ENCODE data around the gene TEPSIN.

Gene TEPSIN

DNA sequence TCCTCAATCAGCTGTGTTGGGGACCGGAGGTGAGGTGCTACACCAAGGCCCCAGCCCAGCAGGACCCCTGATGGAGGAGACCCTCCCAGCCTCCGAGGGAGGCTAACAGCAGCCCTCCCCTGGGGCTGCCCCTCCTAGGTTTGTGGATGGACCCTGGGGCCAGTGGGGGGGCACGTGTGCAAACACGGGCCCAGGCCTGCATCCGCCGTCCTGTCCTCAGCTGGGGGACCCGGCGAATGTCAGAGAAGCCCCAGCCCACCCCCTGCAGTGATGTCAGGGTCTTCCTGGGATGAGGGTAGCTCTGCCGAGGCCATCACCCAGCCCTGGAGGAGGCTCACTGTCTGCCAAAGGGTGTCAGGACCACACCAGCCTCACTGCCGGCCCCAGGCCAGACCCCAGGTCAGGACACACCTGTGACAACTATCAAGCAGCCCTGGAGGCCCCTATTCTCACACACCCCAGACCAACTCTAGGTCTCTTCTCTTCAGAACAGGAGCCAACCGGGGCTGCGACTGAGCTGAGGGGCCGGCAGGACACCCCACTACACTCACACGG is 42.8 kb downstream of the TEPSIN start:
- no peak for DNase-seq

DNA sequence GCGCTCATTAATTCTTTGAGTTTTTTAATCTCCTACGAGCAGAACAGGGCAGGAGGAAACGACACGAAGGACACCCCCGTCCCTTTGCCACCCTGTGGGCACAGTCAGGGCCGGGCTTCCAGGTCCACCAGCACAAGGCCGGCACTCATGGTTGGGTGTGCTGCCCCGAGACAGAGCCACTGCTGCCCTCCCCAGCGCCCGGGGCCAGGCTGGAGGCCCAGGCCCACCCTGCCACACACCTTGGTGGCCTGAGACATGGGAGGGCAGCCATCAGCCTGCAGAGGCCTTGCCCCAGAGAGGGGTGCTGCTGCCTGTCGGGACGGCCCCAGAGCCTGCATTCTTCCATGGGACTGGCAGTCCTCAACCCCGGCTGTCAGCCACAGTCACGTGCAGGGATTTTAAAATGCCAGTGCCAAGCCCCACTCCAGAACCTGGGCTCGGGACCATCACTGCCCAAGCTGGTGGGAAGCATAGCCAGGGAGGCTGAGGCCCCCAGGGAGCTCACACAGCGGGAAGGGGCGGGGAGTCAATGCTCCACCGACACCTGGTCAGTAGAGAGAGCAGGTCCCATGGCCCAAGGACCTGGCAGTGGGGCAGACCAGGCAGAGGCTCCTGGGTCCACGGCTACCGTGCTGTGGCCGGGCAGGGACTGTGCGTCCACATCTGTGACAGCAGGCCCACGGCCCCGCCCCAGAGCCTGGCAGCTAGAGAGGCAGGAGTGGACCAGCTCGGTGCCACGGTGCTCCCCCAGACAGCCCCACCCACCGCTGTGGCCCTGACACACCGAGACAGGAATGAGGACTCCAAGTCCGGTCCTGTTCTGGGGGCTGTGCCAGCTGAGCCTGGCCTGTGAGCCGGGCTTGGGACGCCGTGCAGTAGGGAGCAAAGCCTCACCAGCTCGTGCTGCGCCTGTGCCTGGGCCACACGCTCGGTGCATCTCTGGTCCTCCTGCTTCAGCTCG is 43.6 kb downstream of the TEPSIN start:
- no peak for DNase-seq

DNA sequence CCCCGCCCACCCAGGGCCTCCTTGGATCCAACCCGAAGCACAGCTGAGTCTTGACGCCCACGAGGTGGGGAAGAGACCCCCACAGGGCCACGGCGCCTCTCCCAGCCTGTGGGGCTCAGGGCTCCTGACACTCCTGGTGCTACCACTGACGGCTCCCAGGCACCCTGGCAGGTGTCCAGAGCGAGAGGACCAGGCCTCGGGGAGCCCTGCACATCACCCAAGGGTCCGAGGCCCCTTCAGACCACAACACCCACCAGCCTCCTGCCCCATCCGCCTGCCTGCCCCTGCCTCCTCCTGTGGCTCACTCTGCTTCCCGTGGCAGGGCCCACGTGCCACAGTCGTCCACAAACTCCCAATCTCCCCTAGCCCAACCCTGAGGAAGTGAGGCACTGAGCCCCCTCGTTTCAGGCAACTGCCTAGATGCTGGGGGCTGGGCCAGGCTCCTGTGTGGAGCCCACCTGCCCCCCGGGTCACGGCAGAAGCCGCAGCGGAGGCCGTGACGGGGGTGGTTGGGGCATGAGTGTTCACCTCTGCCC is 44.6 kb downstream of the TEPSIN start:
- no peak for DNase-seq

DNA sequence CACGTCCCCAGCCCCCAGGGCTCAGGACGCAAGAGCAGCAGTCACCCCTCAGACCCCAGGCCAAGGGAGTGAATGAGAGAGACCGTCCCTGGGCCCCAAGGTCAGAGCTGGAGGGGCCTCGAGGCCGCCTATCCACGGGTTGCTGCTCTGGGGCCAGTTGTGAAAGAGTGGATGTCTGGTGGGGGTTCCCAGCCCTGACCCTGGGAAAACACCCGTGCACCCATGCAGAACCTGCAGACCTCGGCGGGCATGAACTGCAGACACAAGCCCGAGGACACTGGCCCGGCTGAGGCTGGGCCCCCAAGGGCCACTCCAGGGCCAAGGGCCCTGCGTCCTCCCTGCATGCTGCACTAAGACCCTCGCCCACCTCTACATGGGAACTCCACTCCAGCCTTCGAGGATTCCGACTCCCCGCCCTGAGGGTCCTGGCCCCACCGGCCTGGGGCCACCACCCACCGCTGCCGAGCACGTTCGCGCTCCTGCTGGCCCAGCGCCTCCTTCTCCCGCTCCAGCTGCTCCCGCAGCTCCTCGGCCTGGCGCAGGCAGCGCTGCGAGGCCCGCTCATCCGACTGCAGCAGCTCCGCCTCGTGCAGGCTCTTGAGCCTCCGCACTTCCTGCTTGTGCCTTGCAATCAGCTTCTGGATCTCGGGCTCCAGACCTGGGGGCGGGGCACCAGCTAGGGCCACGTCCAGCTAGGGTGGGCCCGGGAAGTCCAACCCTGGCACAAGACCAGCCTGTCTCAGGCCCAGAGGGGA is 45.2 kb downstream of the TEPSIN start:
- DNase-seq = no peak

DNA sequence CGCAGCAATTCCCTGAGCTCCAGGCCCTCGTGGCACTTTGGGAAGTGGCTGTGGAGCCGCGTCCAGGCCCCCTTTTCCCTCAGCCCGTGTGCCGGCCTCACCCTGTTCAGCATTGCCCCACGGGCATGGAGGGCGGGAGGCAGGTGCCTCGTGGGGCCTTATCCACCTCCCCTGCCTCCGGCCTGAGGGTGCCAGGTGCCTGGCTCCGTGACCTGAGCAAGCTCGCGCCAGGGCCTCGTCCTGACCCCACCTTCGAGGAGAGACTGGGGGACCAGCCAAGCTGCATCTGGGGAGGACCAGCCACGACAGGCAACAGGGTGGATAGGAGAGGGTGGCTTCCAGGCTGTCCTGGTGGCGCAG is 45.8 kb downstream of the TEPSIN start:
- no peak for DNase-seq

DNA sequence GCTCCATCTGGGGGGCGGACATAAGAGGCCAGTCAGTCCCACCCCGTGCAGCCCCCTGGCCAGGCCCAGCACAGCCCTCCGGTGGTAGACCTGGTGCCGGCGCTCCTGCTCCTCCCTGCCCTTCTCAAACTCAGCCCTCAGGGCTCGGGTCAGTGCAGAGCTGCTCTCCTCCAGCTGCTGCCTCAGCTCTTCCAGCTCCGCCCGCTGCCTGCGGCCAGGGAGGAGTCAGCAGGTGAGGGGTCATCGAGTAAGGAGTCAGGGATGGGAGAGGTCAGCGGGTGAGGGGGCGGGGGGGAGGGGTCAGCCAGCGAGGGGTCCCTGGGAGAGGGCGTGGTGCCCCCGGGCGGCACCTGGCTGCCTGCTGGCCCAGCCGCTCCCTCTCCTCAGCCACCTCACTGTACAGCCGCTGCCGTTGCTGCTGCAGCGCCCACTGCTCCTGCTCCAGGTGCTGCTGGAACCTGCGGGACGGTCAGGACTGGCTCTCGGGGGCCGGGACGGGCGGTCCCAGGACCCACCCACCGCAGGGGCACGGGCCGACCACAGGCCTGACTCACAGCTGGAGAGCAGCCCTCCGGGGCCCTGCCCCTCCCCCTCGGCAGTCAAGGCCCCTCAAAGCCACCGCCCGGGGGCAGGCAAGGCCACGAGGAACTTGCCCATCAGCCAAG is 46.3 kb downstream of the TEPSIN start:
- no peak for DNase-seq

DNA sequence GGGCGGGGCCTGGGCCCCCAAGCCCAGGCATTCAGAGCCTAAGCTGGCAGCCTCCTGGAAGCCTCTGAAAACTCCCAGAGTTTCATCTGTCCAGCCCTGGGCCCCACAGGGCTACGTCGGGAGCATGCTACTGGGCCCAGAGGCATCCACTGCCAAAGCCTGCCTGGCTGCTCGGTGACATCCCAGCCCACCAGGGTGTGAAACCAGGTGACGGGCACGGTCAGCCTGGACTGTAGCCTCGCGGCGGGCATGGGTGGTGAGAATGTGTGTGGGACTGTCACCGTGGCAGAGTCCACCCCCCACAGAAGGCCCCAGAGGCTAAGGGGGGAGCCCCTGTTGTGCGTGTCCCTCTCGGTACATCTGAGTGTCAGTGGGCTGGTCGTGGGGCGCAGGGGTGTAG is 47.2 kb downstream of the TEPSIN start:
- no peak for DNase-seq

DNA sequence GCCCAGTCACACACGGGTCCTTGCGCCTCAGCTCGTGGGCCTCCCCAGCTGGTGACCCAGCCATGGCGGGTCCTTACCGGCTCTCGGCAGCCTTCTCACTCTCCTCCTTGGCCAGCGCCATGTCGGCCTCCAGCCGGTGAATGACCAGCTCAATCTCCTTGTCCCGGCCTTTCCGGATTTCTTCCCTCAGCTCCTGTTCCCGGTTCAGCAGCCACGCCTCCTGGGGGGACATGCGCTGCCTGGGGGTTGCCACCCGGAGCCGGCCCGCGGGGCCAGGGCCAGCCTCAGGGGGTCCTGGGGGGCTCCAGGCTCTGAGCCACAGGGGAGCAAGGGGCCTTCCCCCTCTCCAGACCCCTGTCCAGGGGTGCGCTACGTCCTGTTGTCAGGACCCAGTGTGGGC is 47.7 kb downstream of the TEPSIN start:
- no peak for DNase-seq

DNA sequence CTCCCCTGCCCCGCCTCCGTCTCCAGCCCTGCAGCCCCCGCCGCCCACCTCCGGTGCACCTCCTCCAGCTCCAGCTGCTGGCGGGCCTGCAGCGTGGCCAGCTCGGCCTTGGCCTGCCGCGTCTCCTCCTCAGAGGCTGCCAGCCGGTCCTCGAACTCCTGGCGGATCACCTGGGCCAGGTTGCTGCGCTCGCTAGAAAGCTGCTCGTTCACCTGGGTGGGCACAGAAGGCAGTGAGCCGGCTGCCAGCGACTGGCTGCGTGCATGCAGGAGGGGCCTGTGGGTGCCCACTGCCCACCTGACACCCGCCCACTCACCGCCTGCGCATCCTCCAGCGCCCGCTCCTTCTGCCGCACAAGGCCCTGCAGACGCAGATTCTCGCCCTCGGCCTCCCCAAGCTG is 48.3 kb downstream of the TEPSIN start:
- no peak for DNase-seq

DNA sequence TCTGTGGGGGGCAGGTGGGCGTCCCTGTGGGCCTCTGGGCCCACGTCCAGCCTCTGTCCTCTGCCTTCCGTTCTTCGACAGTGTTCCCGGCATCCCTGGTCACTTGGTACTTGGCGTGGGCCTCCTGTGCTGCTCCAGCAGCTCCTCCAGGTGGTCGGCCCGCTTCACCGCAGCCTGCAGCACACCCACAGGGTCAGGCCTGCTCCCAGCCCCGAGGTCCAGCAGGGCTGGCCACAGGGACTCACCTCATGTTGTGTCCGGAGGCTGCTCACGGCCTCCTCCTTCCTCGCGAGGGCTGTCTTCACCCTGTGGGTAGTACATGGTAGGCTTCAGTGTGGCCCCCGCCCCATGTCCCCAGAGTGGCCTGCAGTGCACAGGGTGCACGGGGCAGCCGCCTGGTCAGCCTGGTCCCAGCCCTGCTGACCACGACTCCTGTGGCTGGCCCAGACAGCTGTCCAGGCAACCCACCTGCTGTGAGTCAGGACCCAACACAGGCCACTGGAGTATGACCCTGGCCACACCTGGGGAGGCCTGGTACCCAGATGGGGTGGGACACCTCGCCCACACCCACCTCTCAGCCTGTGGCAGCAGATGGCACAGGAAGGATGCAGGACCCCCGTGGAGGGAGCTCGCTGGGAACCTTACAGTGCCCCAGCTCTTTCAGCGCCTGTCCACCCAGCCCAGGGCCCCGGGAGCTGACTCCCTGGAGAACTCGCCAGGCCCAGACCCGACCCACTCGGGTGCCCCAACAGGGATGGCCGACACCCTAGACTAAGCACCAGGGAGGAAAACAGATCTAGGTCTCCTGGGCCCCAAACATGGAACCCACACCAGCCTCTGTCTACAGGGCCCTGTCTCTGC is 49.0 kb downstream of the TEPSIN start:
- DNase-seq = no peak

DNA sequence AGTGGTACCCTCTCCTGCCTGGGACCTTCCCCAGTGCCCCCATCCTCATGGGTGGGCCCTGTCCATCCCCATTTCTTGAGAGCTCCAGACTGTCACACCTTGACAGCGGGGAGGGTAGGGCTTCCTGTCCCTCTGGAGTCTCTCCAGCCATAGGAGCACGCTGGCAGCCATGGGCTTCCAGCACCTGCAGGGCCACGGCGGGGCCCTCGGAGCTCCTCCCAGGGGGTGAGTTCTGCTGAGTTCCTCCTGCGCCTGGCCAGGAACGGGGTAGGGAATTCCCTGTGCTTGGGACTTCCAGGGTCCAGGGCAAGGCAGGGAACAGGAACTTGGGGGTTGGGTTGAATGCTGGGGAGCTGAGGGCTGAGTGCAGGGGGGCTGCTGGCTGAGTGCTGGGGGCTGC is 49.8 kb downstream of the TEPSIN start:
- no peak for DNase-seq

DNA sequence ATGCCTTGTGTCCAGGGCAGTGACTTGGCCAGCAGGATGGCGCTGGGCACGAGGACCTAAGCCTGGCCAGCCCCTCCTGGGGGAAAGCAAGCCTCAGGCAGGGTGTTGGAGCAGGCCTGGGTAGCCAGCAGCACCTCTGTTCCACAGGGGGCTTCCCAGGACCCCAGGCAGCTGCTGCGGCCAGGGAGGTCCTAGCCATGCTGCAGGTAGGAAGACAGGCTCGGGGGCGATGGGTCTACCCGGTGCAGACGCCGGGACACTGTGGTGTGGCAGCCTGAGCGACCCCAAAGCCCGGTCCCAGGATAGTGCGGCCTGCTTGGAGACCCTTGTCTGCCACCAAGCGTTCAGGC is 50.4 kb downstream of the TEPSIN start:
- DNase-seq = no peak

DNA sequence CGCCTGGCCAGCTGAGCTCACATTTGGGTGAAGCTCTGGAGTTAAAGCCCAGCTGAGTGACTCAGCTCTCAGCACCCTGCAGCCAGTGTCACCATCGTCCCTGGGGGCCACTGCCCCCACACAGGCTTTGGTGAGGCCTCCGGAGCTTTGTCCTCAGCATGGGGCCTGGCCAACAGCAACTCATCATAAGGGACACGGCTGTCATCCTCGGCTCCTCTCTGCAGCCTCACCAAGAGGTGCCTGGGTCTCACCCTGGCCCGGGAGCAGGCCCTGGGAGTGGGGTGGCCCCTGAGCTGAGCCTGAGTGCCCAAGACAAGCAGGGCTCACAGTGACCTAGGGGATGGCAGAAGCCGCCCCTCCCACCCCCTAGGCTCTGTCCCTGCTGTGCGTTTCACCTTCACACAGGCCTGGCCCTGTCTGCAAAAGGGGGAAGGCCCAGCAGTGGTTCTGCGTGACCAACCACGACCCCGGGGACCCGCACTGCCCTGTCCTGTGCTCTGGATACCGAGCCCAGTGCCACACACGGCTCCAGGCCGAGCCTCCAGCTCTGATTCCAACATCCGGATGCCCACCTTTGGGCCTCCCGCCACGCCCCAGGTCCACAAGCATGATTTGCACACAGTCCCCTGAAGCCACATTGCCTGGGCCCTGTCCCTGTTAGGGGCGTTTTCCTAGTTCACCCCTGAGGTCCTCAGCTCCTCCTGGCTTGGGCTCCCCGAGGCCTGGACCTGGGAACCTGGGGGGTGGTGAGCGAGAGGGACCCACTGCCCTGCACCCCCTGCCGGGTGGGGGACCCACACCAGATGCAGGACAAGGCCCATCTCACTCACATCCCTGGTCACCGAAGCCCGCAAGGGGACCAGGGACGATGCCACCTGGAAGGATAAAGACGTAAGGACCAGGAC is 51.0 kb downstream of the TEPSIN start:
- DNase-seq = no peak

DNA sequence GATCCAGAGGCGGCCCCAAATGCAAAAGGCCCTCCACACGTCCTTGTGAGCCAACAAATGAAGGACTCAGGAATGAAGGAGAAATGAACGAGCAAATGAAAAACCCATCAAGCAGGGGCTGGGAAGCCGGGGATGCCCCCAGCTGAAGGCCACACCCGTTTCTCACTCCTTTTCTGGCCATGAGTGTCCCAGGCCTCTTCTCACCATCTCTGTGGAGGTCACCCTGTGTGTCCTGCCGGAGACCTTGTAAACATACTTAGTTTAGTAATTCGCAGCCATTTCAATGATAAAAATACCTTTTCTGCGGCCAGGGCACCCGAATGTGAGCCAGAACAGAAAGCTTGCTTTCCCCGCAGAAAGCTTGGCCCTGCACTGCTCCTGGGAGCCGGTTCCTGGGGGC is 51.7 kb downstream of the TEPSIN start:
- no peak for DNase-seq

DNA sequence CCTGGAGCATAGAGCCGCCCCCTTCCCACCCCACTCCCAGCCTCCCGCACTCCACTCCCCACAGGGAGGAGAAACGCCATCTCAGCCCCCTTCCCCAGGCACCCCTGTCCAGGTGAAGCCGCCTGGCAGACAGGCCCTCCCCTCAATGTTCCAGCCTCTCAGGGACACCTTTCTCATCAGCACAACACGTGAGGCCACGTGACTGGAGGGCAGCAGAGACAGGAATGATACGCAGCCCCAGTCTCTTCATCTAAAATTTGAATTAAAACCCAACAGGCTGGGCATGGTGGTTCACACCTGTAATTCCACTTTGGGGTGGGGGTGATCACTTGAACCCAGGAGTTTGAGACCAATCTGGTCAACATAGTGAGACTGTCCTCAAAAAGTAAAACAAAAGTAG is 52.7 kb downstream of the TEPSIN start:
- DNase-seq = no peak

DNA sequence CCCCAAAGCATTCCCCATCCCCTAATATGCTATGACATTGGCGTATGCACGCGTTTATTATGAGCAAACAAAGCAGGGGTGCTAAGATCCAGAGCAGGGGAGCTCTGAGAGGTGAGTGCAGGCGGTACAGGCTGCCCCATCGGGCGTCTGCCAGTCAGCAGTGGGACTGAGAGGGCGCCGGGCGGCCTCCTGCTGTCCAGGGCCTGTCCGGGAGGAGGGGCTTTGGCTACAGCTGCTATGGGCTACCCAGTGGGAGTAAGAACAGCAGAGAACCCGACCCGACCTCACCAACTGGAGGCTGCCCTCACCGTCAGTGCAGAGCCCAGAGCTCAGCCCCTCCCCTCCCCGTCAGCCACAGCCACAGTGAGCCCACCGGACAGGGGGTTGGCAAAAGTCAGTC is 54.3 kb downstream of the TEPSIN start:
- DNase-seq = no peak

DNA sequence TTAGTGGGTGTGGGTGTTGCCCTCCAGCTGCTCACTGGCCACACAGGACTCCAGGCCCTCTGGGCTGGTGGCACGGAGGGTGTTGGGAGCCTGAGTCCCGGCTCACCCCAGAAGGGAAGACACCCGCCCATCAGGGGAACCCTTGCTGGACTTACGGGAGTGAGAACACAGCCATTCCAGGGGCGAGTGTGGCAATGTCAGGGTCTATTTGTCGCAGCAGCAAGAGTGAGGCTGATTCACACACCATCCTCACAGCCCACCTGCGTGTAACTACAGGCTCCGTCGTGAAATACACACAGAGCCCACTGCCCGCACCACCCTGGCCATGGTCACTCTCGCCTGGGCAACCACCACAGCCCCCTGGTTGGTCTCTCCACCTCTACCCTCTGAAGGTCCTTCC is 55.0 kb downstream of the TEPSIN start:
- DNase-seq = no peak

DNA sequence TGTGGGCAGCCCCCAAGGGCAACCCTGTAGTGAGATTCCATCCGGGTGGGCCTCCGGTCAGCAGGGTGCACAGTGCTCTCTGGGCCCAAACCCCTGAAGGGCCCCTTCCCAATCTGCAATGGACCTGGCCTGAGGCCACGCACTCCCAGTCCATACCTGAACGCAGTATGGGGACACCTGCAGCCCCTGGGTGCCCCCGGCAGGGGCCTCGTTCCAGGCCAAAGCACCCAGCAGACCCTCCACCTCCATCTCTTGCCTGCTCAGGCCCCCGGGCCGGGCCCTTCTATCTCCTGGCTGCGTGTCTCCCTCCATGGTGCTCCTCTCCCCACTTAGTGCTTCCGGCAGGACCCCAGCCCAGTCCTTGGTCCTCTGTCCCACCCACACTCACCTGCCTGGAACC is 55.5 kb downstream of the TEPSIN start:
- no peak for DNase-seq

DNA sequence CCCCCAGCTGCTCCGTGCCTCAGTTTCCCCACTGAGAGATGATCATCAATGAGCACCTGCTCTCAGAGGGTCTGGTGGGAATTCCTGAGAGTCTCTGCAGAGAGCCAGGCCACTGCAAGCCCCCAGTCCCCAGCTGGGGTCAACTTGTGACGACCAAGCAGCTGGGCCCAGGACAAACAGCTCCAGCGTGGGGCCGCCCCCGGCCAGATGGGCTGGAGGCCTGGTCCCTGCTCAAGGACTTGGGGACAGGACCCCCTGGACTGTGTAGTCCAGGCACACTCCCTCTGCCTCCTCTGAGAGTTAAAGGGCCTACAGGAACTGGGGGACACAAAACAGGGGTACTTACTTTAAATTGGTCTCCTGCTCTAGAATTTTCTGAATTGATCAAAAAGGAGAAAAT is 56.3 kb downstream of the TEPSIN start:
- DNase-seq = no peak

DNA sequence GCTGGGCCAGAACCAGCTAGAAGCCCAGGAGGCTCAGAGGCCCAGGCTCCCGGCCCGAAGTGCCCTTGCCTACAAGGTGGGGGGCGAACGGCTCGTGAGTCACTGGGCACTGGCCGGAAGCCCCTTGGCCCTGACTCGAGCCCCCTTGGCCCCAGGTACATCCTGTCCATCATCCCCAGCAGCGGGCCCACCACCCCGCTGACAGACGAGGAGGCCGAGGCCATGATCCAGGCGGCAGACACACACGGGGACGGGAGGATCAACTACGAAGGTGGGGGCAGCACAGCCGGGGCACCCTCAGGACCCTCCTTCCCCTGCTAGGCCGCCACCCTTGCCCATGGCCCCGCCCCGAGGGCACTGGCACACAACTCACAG is 57.1 kb downstream of the TEPSIN start:
- no peak for DNase-seq

Data from SIG-M5 (cell line).